ENCODE results near the gene DCLRE1A.
A peak's percentile ranks its signal among the peaks of the same experiment; 100 is the strongest.

Gene DCLRE1A

GRCh38 chr10:113872139-113873030, 18.5 kb upstream of the DCLRE1A start:
- no peak overlapping the region for H3K4me3 Mint-ChIP-seq
- H3K4me1 Mint-ChIP-seq (ENCODE audit: low read depth), result peaks cover 16% of the 10 kb centered on the region
- peaks cover 31% of the 10 kb centered on the region for H3K36me3 Mint-ChIP-seq
- H3K27ac Mint-ChIP-seq, result no peak overlapping the region
- no peaks in the 10 kb centered on the region for H3K27me3 Mint-ChIP-seq
- H3K9me3 Mint-ChIP-seq (ENCODE audit: low read depth), result peaks cover 9% of the 10 kb centered on the region

GRCh38 chr10:113869789-113870188, 15.9 kb upstream of the DCLRE1A start:
- no peak overlapping the region for H3K4me3 Mint-ChIP-seq
- no peaks in the 10 kb centered on the region for H3K27me3 Mint-ChIP-seq
- H3K27ac Mint-ChIP-seq, result no peak overlapping the region
- peaks cover 31% of the 10 kb centered on the region for H3K36me3 Mint-ChIP-seq
- H3K9me3 Mint-ChIP-seq (ENCODE audit: low read depth), result peaks cover 9% of the 10 kb centered on the region
- peaks cover 13% of the 10 kb centered on the region for H3K4me1 Mint-ChIP-seq (ENCODE audit: low read depth)

DNA sequence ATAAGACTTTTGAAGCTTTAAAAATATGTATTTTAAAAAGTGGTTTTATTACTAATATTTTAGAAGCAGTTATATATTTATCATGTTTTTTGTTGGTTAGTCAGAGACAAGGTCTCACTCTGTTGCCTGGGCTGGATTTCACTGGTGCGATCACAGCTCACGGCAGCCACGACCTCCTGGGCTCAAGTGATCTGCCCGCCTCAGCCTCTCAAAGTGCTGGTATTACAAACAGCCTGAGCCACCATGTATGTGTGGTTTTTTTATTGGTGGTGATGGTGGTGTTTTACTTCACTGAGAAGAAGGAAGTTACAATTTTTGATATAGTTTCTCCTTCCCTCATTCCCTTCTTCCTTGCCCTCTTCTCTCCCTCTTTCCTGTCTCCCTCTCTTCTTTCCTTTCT, 14.0 kb upstream of the DCLRE1A start:
- peaks cover 33% of the 10 kb centered on the region for H3K36me3 Mint-ChIP-seq
- no peaks in the 10 kb centered on the region for H3K27me3 Mint-ChIP-seq
- H3K4me1 Mint-ChIP-seq (ENCODE audit: low read depth), result peaks cover 6% of the 10 kb centered on the region
- no peak overlapping the region for H3K27ac Mint-ChIP-seq
- no peak overlapping the region for H3K4me3 Mint-ChIP-seq
- peaks cover 9% of the 10 kb centered on the region for H3K9me3 Mint-ChIP-seq (ENCODE audit: low read depth)

- H3K9me3 Mint-ChIP-seq (ENCODE audit: low read depth), result peaks cover 3% of the 10 kb centered on the region
- H3K36me3 Mint-ChIP-seq, result peaks cover 35% of the 10 kb centered on the region
- H3K27ac Mint-ChIP-seq, result no peak overlapping the region
- H3K27me3 Mint-ChIP-seq, result no peaks in the 10 kb centered on the region
- no peak overlapping the region for H3K4me3 Mint-ChIP-seq
- peaks cover 6% of the 10 kb centered on the region for H3K4me1 Mint-ChIP-seq (ENCODE audit: low read depth)
Measured at GRCh38 chr10:113866551-113867394, 12.9 kb upstream of the DCLRE1A start.

DNA sequence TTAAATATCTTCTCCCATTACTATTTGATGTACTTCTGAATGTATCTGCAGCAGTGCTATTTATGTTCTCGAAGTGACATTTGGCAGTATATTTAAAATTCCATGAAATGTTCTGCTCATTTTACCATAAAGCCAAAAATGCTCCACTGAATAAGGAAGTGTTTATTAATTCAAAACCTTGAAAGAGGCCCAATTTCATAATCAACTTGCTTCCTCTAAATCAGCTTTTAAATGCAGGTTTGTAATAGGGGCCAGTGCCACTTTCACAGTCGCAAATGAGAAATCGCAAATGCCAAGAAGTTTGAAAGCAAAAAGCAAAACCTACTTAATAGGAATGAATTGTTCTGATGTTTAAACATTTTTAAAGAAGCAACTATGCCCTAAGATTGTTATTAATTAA, 12.0 kb upstream of the DCLRE1A start:
- Mint-ChIP-seq H3K27me3 (no peaks in the 10 kb centered on the region), H3K4me3 (no peak overlapping the region), H3K9me3 (ENCODE audit: low read depth) (no peaks in the 10 kb centered on the region), H3K36me3 (peaks cover 42% of the 10 kb centered on the region), H3K4me1 (ENCODE audit: low read depth) (peaks cover 6% of the 10 kb centered on the region), H3K27ac (no peak overlapping the region)

DNA sequence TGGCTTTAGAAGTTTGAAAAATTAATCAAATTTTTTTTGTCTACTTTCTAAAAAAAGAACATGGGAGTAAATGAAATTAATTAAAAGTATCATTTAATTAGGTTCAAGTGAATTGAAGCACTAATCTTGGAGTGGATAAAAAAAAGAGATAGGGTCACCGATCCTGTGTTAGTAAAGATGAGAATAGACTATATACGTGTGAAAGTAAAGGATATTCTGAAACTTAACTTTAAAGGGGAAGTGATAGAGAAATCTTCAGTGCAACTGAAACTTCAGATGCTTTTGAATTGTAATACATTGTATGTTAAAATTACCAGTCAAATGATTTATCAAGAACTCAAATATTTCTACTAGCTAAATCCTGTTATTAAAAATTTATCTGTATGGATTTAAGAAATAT, 5.4 kb upstream of the DCLRE1A start:
- Mint-ChIP-seq H3K4me1 (ENCODE audit: low read depth) (peaks cover 26% of the 10 kb centered on the region), H3K27ac (no peak overlapping the region), H3K4me3 (no peak overlapping the region), H3K36me3 (peaks cover 29% of the 10 kb centered on the region), H3K27me3 (no peaks in the 10 kb centered on the region), H3K9me3 (ENCODE audit: low read depth) (no peaks in the 10 kb centered on the region)

- no peaks in the 10 kb centered on the region for H3K27me3 Mint-ChIP-seq
- no peak overlapping the region for H3K4me3 Mint-ChIP-seq
- H3K4me1 Mint-ChIP-seq (ENCODE audit: low read depth), result peaks cover 30% of the 10 kb centered on the region
- H3K9me3 Mint-ChIP-seq (ENCODE audit: low read depth), result no peaks in the 10 kb centered on the region
- no peak overlapping the region for H3K27ac Mint-ChIP-seq
- H3K36me3 Mint-ChIP-seq, result peaks cover 23% of the 10 kb centered on the region
Measured at GRCh38 chr10:113858541-113858940, 4.7 kb upstream of the DCLRE1A start.

DNA sequence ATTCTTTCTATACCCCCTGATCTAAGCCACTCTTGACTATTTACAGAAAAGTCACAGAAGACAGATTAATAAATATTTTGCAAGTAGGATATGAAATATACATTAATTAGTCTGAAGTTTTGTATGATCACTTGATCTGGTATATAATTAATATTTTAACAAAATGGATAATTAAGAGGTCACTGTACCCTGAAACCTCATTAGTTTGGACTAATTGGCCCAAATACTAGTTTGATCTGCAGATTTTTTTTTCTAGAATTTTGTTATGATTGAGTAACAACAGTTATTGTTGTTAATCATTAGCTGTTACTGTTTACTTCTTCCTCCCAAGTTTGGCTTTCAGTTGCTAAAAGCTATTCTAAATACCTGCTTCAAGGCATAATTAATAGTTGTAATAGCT, 3.3 kb upstream of the DCLRE1A start:
- Mint-ChIP-seq H3K27ac (no peak overlapping the region), H3K4me3 (peak overlapping the region; percentile 13), H3K9me3 (ENCODE audit: low read depth) (no peaks in the 10 kb centered on the region), H3K27me3 (no peaks in the 10 kb centered on the region), H3K36me3 (peaks cover 18% of the 10 kb centered on the region), H3K4me1 (ENCODE audit: low read depth) (peaks cover 43% of the 10 kb centered on the region)

GRCh38 chr10:113856563-113856962, 2.7 kb upstream of the DCLRE1A start:
- Mint-ChIP-seq H3K4me3 (peak overlapping the region; percentile 98), H3K27ac (no peak overlapping the region), H3K36me3 (peaks cover 18% of the 10 kb centered on the region), H3K9me3 (ENCODE audit: low read depth) (no peaks in the 10 kb centered on the region), H3K4me1 (ENCODE audit: low read depth) (peaks cover 44% of the 10 kb centered on the region), H3K27me3 (no peaks in the 10 kb centered on the region)

GRCh38 chr10:113854761-113855588, 1.1 kb upstream of the DCLRE1A start:
- Mint-ChIP-seq H3K27ac (peak overlapping the region; percentile 98), H3K4me3 (peak overlapping the region; percentile 98), H3K27me3 (no peaks in the 10 kb centered on the region), H3K9me3 (ENCODE audit: low read depth) (no peaks in the 10 kb centered on the region), H3K4me1 (ENCODE audit: low read depth) (peaks cover 47% of the 10 kb centered on the region), H3K36me3 (peaks cover 9% of the 10 kb centered on the region)

DNA sequence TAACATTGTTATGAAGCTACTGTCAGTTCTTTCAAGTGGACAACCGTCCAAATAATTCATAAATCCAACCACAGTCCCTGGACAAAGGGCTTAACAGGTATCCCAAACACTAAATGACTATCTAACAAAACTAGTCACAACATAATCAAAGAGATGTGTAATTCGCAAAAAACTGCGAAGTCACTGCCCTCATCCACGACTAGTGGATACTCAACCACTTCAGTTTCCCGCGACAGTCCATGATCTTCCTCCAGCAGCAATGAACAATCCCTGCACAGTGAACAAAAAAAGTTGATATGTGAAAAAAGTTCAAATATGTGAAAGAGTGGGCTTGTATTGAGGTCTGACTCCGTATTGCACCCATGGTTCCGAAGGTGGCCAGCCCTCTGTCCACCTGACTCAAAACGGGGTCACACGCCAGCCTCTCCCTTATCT, 287 bp downstream of the DCLRE1A start:
- Mint-ChIP-seq H3K27me3 (no peaks in the 10 kb centered on the region), H3K4me3 (peak overlapping the region; percentile 98), H3K9me3 (ENCODE audit: low read depth) (no peaks in the 10 kb centered on the region), H3K27ac (peak overlapping the region; percentile 98), H3K4me1 (ENCODE audit: low read depth) (peaks cover 54% of the 10 kb centered on the region), H3K36me3 (peaks cover 6% of the 10 kb centered on the region)

DNA sequence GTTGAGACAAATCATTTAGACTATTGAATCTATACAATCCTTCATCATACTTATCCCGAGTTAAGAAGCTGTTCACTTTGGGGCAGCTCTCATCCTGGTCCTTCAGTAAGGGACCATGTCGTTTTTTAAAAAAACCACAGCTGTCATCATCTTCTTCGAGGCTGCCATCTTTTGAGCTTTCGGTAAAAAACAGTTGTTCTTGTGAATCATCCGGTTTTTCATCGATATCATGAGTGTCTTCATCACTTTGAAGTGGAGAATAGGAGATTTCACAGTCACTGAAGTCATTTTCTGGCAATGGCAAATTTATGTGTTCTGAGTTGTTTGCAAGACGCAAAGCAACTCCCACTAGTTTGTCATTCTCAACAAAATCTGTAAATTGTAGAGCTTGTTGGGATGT, 3.9 kb downstream of the DCLRE1A start:
- Mint-ChIP-seq H3K36me3 (peaks cover 9% of the 10 kb centered on the region), H3K4me3 (peak overlapping the region; percentile 40)

DNA sequence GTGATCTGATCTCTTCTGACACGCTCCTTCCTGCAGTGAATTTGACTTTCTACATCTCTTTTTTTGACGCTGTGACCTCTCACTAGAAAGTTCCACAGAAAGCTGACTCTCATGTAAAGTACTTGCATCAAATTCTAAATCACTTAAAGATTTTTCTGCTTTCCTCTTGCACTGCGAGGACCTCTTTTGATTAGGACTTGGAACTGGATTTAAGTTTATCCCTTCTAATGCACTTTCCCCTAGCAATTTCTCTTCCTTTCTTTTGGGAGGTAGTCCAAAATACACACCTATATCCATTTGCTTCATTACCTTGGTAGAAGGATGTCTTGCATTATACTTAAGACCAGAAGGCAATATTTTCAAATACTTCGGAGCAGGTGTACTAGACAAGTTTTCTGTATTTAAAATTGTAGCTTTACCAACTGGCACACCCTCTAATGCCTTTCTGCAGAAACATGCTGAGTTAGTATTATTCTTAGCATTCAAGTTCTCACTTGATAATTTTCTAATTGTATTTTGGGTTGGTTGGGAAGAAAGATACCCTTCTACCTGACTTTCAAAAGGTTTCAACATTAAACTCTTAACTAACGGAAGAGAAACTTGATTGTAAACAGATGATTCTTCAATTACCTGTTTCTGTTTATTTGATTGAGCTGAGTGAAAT, 4.6 kb downstream of the DCLRE1A start:
- Mint-ChIP-seq H3K27me3 (no peaks in the 10 kb centered on the region), H3K9me3 (ENCODE audit: low read depth) (no peaks in the 10 kb centered on the region), H3K27ac (no peak overlapping the region), H3K4me3 (no peak overlapping the region), H3K4me1 (ENCODE audit: low read depth) (peaks cover 37% of the 10 kb centered on the region), H3K36me3 (peaks cover 11% of the 10 kb centered on the region)

More for the DNA sequence above, 3.9 kb downstream of the DCLRE1A start:
- Mint-ChIP-seq H3K4me1 (ENCODE audit: low read depth) (peaks cover 39% of the 10 kb centered on the region), H3K27ac (no peak overlapping the region), H3K27me3 (no peaks in the 10 kb centered on the region), H3K9me3 (ENCODE audit: low read depth) (no peaks in the 10 kb centered on the region)

- peaks cover 24% of the 10 kb centered on the region for H3K4me1 Mint-ChIP-seq (ENCODE audit: low read depth)
- no peaks in the 10 kb centered on the region for H3K9me3 Mint-ChIP-seq (ENCODE audit: low read depth)
- peaks cover 15% of the 10 kb centered on the region for H3K36me3 Mint-ChIP-seq
- no peak overlapping the region for H3K4me3 Mint-ChIP-seq
- H3K27me3 Mint-ChIP-seq, result no peaks in the 10 kb centered on the region
- no peak overlapping the region for H3K27ac Mint-ChIP-seq
Measured at GRCh38 chr10:113846036-113846435, 7.8 kb downstream of the DCLRE1A start.
